ENCODE data around the gene PPP1R12B. TPM values are rescaled to one million over a fixed set of nuclear protein-coding genes. Genes with fewer than 3 reads are reported as not detected.
"Not testable (repeated sequence)": the region's sequence is repeated elsewhere in the genome, so short reads cannot be mapped to it uniquely, and the experiment has no call there.

The PPP1R12B gene
- total RNA-seq, 4 donors from 2014 or later = 68.1 to 153 (median 116) TPM

DNA sequence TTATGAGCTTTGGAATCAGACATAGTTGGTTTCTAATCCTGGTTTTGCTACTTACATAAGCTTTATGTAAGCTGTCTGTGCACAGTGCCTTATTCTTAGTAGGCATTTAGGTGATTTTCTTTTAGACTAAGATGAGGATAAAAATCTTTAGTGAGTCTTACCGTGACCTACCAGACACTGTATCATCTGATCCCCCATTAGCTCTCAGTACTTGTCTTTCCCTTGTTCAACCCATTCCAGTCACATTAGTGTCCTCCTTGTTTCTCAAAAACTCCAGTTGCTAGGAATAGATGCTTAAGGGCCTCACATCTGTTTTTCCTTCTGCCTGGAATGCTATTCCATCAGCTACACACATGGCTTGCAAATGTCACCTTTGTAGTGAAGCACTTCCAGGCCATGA, 18.8 kb downstream of the PPP1R12B start:
- no peaks in the 10 kb centered on the region for H3K4me1 ChIP-seq
- WGBS, 2 donors = 83 to 91% methylated on average over 1 of the region's 1 CpG
- H3K36me3 ChIP-seq = no peaks in the 10 kb centered on the region
- no peak for DNase-seq (ENCODE audit: low spot score in 2 of 2)
- no peak overlapping the region for H3K27ac ChIP-seq
- TF ChIP-seq, protein P1, sequence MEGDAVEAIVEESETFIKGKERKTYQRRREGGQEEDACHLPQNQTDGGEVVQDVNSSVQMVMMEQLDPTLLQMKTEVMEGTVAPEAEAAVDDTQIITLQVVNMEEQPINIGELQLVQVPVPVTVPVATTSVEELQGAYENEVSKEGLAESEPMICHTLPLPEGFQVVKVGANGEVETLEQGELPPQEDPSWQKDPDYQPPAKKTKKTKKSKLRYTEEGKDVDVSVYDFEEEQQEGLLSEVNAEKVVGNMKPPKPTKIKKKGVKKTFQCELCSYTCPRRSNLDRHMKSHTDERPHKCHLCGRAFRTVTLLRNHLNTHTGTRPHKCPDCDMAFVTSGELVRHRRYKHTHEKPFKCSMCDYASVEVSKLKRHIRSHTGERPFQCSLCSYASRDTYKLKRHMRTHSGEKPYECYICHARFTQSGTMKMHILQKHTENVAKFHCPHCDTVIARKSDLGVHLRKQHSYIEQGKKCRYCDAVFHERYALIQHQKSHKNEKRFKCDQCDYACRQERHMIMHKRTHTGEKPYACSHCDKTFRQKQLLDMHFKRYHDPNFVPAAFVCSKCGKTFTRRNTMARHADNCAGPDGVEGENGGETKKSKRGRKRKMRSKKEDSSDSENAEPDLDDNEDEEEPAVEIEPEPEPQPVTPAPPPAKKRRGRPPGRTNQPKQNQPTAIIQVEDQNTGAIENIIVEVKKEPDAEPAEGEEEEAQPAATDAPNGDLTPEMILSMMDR (IDR thresholded peaks at IDR 0.05) = no peak
- no peak for TF ChIP-seq POLR2A (IDR thresholded peaks at IDR 0.05)
- no peak for TF ChIP-seq EP300 (IDR thresholded peaks at IDR 0.05)
- H3K4me3 ChIP-seq = no peak overlapping the region
- no peaks in the 10 kb centered on the region for H3K9me3 ChIP-seq
- H3K27me3 ChIP-seq = no peaks in the 10 kb centered on the region

DNA sequence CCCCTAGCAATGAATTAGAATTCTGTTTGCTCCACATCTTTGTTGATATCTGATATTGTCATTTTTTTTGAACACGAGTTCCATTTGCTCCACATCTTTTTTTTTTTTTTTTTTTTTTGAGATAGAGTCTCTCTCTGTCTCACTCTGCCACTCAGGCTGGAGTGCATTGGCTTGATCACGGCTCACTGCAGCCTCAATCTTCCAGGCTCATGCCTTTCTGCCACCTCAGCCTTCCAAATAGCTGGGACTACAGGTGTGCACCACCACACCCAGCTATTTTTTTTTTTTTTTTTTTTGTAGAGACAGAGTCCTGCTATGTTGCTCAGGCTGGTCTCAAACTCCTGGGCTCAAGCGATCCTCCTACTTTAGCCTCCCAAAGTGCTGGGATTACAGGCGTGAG, 22.4 kb downstream of the PPP1R12B start:
- not testable (repeated sequence) for H3K36me3 ChIP-seq; H3K4me3 ChIP-seq; H3K27ac ChIP-seq; H3K4me1 ChIP-seq; DNase-seq (ENCODE audit: low spot score in 2 of 2); H3K27me3 ChIP-seq; H3K9me3 ChIP-seq
- WGBS, 2 donors = 95 to 97% methylated on average over 4 of the region's 4 CpGs

DNA sequence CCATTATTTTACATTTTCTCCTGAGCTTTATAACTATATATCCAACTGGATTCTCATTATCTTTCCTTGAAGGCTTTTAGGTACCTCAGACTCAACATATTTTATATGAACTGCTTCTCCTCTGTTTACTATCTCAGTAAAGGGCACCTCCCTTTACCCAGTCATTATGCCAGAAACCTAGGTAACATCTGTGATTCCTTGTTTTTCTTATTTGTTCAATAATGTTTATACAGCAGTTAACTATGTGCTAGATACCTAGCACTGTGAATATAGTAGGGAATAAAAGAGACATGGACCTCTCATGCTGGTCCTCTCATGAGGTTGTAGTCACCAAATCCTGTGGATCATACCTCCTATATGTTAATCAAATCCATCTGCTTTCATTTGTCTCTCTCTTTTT, 25.6 kb downstream of the PPP1R12B start:
- no peak overlapping the region for H3K4me3 ChIP-seq
- TF ChIP-seq EP300 (IDR thresholded peaks at IDR 0.05) (no peak), POLR2A (IDR thresholded peaks at IDR 0.05) (no peak)
- TF ChIP-seq, protein P1 (IDR thresholded peaks at IDR 0.05) = no peak
- H3K36me3 ChIP-seq = no peaks in the 10 kb centered on the region
- DNase-seq (ENCODE audit: low spot score in 2 of 2) = no peak
- no peaks in the 10 kb centered on the region for H3K4me1 ChIP-seq
- no peaks in the 10 kb centered on the region for H3K9me3 ChIP-seq
- H3K27ac ChIP-seq = no peak overlapping the region
- no peaks in the 10 kb centered on the region for H3K27me3 ChIP-seq

DNA sequence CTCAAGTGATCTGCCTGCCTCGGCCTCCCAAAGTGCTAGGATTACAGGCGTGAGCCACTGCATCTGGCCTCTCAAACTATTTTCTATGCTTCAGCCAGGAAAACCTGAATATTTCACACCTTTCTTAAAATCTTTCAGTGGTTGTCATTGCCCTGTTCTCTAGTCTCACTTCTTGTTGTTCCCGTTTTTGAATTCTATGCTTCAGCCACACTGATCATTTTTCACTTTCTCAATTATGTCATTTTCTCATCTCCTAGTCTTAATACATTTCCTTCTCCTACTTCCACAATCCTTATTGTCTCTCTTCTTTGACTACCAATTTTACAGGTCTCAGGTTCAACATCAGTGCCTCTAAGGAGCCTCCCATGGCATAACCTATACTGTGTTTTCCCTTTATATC, 26.7 kb downstream of the PPP1R12B start:
- H3K36me3 ChIP-seq; H3K27ac ChIP-seq; DNase-seq (ENCODE audit: low spot score in 2 of 2); H3K9me3 ChIP-seq; H3K4me3 ChIP-seq; H3K4me1 ChIP-seq; H3K27me3 ChIP-seq: not testable (repeated sequence)
- WGBS, 2 donors = 83 to 91% methylated on average over 3 of the region's 3 CpGs

DNA sequence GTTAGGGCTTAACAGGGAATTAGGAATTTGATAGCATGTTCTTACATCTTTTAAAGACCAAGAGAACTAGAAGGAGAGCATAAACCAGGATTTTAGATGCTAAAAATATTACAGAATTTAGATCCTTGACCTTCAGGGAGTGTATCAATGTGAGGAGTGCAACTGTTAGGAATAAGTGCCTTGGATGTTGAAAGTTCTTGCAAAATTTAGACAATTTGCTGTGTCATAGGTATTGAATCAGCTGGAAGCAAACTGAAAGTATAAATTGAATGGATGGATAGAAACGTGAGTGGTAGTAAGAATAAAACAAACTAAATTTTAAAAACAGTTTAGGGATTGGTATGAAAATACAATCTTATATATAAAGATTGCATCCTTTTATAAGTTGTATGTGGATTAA, 27.7 kb downstream of the PPP1R12B start:
- H3K36me3 ChIP-seq = no peaks in the 10 kb centered on the region
- no peak for TF ChIP-seq EP300 (IDR thresholded peaks at IDR 0.05)
- TF ChIP-seq POLR2A (IDR thresholded peaks at IDR 0.05) = no peak
- TF ChIP-seq, protein P1 (IDR thresholded peaks at IDR 0.05) = no peak
- 36 to 45% methylated on average over 1 of the region's 1 CpG for WGBS, 2 donors
- no peak for DNase-seq (ENCODE audit: low spot score in 2 of 2)
- no peaks in the 10 kb centered on the region for H3K9me3 ChIP-seq
- no peaks in the 10 kb centered on the region for H3K27me3 ChIP-seq
- H3K4me3 ChIP-seq = no peak overlapping the region
- no peak overlapping the region for H3K27ac ChIP-seq
- H3K4me1 ChIP-seq = no peaks in the 10 kb centered on the region

DNA sequence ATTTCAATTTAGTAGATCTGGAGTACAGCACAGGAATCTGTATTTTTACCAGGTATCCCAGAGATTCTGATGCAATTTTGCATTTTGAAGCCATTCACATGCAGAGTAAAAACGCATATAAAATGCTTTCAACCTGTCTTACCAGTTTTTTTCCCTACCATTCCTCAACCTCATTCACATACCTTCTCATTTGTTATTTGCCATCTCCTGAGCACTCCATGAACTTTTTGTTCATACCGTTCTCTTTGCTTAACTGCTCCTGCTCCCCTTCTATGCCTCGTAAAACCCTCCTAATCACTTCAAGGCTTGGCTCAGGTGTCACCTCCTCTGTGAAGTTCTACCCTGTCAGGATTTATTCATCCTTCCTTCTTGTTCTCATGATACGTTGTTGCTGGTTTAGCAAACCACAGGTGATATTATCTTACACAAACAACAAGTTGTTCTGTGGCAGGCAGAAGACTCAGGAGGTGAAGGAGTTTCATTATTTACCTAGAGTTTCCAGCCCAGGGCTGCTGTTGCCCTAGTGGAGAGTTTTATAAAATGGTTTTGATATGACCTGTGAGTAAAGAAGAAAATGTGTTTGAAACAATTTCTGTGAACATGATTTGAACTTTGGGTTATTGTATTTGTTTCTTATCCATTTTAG, 31.5 kb downstream of the PPP1R12B start:
- not testable (repeated sequence) for DNase-seq (ENCODE audit: low spot score in 2 of 2); H3K27me3 ChIP-seq; H3K4me3 ChIP-seq; H3K4me1 ChIP-seq; H3K36me3 ChIP-seq; H3K27ac ChIP-seq; H3K9me3 ChIP-seq
- WGBS, 2 donors = 62% methylated on average over 4 of the region's 4 CpGs

DNA sequence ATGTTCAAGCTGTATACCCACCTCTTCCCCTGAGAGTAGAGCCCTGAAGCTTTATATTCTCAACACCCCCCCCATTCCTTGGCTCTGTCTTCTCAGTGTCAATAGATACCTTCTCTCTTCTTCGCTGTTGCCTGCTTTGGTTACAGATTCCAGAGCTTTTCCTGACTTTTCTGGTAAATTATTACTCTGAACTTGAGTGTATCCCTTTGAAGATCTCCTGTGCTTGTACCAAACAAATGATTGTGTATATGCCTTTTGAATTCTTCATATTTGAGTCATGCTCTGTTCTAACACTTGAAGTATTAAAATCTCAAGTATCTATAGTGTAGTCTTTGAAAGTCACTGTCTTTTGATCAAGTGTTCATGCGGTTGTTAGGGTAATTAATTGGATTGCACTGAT, 32.0 kb downstream of the PPP1R12B start:
- 75 to 76% methylated on average over 2 of the region's 2 CpGs for WGBS, 2 donors
- H3K36me3 ChIP-seq; H3K4me1 ChIP-seq; H3K27ac ChIP-seq; H3K9me3 ChIP-seq; H3K27me3 ChIP-seq; DNase-seq (ENCODE audit: low spot score in 2 of 2); H3K4me3 ChIP-seq: not testable (repeated sequence)

DNA sequence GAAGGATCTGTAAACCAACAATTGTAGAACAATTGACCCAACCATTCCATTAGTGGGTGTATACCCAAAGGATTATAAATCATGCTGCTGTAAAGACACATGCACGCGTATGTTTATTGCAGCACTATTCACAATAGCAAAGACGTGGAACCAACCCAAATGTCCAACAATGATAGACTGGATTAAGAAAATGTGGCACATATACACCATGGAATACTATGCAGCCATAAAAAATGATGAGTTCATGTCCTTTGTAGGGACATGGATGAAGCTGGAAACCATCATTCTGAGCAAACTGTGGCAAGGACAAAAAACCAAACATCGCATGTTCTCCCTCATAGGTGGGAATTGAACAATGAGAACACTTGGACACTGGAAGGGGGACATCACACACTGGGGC, 33.4 kb downstream of the PPP1R12B start:
- not testable (repeated sequence) for H3K27ac ChIP-seq; H3K27me3 ChIP-seq; DNase-seq (ENCODE audit: low spot score in 2 of 2); H3K4me1 ChIP-seq; H3K4me3 ChIP-seq; H3K36me3 ChIP-seq; H3K9me3 ChIP-seq
- 98% methylated on average over 4 of the region's 4 CpGs for WGBS, 2 donors

DNA sequence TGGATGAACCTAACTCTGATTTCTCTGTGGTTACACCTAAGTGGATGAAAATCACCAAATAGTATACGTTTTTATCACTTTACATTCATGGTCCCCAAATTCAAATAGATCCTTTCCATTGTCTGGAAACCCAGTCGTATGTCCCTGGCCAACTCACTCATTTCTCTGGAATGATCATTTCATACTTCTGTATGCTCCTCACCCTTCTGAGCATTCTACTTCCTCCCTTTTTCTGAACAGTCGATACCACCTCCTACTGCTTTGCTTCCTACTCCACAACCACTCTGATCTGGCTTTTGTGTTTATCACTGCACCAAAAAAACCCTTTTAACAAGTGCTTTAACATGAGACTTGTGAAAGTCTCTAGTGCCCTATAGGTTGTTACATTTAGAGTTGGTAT, 47.3 kb downstream of the PPP1R12B start:
- not testable (repeated sequence) for H3K27ac ChIP-seq; DNase-seq (ENCODE audit: low spot score in 2 of 2); H3K9me3 ChIP-seq; H3K27me3 ChIP-seq; H3K36me3 ChIP-seq; H3K4me3 ChIP-seq
- peaks cover 0 to 26% (median 0%) of the 10 kb centered on the region in 4 donors for H3K4me1 ChIP-seq
- WGBS, 2 donors = 61 to 69% methylated on average over 3 of the region's 3 CpGs
